HG03469 (cell line): ENCODE data around the gene RTKN.
A peak's percentile ranks its signal among the peaks of the same experiment; 100 is the strongest.

ENCODE experiments used
- ATAC-seq: cut with Tn5 transposase; IDR thresholded peaks from one replicate; pipeline ENCODE4 v1.9.1; 2021; ENCODE audit warnings: mild to moderate bottlenecking, moderate library complexity, moderate number of reproducible peaks; ENCODE audit not compliant: unreplicated experiment

The RTKN gene

DNA sequence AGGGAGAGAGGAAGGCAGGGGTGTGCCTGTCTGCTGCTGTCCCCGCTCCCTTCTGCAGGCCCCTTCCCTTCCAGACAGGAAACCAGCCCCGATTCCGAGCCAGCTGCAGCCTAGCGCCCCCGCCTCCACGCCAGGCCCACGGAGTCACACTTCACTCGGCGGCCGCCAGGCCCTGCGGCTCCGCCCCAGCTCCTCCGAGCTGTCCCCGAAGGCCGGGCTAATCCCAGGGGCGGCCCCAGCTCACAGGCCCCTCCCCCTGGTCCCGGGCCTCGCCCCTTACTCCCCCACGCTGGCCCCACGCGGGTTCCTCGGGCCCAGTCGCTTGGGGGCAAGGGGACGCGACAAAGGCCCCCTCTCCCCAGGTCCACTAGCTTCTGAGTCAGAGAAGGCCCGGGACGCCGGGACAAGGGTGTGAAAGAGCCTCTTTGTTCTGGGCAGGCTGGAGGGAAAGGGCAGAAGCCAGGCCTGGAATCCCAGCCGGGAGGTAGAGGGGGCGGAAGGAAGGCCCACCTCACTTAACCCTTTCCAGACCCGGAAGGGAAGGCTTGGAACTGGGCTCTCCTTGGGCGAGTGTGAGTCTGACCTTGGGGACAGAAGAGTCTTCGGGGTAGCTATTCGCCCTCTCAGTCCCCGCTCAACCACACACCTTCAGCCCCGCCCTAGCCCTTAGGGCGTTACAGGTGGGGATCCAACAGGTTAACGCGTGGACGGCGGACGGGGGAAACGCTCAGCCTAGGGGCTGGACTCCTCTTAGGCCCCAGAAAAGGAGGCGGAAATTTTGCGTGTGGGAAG is 1.2 kb downstream of the RTKN start:
- ATAC-seq = peak; percentile 69

DNA sequence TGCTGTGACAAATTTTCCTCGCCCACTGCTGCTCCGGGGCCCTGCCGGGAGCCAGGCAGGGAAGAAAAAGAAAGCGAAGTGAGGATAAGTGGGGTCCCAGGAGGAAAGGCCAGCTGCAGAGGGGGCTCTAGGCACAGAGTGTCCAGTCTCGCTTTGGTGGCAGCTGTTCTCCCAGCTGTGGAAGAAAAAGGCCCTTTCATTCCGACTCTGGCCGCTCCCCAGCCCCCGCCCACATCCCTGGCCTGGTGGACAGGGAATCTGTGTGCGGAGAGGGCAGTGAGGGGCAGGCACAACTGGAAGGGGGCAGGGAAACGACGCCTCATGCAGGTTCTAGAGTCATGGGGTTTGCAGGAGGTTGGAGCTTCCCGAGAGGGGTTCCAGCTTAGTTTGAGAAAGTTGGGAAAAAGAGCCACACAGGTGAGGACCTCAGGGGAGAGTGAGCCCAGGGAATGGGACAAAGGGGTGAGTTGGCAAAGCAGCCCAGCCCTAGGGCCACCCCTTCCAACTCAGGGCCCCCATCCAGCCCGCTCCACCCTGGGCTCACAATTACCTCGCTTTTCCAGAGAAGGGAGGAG is 1.8 kb downstream of the RTKN start:
- no peak for ATAC-seq

DNA sequence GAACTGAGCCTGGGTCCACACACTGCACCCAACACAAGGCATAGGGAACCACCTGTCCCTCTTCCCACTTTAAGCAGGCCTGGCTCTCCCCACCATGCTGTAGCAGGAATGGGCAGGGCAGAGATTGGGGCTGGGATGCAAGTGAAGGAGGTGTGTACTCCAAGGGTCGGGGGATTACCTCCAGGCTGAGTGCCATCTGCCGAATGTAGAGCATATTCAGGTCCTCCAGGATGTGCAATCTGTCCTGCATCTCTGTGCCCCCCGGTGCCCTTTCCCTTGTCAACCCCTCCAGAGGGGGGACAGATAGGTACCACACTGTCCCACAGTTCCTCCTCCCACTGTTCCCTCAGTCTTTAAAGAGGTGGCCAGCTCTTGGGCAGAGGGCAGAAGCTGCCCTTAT is 2.4 kb downstream of the RTKN start:
- no peak for ATAC-seq

DNA sequence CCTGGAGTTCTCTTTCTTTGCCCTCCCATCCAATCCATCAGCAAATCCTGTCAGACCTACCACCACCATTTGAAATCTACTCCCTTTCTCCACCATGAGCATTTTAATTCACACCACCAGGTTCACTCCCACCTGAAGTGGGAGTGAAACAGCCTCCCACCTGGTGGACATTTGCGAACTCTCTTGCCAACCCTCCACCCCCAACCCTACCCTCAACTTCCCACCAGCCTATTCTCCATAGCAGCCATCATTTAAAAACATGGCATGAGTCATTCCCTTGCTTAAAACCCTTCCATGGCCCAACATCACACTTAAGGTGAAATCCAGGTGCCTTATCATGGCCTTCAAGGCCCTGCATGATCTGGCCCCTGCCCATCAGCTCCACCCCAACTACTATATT is 3.5 kb downstream of the RTKN start:
- ATAC-seq = no peak

DNA sequence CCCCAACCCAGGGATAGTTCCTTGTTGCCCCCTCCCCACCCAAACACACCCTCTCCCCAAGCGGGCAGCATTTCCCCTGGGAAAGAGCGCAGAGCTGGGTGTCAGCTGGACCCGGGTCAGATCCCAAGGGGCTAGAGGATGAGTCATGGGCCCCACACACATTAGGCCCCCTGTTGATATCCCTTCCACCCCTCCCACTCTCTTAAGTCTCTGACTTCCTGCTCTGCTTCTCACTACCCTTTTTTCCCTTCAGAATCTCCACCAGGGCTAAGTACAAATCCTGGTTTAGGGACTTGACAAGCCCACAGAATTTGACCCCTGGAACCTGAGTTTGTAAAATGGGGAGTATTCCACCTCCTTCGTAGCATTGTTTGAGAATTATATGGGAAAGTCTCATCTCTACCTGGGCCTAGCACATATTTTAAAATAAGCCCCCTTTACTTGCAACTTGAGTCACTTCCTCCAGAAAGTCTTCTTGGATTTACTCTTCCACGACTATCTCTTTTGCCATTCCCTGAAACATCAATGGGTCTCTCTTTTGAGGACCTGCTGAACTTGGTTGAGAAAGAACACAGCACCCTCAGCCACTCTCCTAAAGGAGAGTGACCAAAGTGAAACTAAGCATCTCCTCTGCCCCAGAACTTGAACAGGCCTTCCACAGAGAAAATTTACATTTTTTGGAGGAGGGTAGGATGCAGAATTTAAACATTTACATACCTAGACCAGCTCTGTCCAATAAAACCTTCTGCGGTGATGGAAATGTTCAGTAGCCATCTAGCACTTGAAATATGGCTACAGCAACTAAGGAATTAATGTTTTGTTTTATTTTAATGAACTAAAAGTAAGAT is 4.7 kb downstream of the RTKN start:
- ATAC-seq = no peak

DNA sequence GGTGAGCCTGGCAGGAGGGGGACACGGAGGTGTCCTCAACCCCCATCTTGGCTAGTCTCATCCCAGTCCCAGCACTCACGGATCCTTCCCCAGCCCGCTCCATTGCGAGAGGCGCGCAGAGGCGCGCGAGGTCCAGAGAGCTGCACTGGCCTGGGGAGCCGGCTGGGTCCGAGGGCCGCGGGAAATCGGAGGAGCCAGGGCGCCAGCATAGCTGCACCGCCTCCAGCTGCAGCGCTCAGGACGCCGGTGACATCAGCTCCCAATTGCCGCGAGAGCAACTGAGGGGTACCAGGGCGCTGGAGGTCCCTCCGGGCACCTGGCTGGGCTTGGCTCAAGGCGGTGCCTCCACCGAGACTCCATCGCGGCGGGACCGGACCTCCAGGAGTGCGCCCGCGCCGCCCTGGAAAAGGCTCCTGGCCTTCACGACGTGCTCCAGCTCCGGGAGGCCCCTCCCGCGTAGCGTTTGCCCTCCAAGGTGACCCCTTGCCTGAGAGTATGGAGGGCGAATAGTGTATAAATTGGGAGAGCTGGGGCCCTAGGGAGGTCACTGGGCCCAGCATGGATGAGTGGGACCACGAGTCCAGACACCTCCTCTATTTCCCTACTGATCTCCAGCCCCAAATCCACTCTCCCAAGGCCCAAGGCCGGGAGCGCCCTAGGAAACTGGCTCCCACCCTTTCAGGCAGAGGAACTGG is 5.5 kb downstream of the RTKN start:
- no peak for ATAC-seq

DNA sequence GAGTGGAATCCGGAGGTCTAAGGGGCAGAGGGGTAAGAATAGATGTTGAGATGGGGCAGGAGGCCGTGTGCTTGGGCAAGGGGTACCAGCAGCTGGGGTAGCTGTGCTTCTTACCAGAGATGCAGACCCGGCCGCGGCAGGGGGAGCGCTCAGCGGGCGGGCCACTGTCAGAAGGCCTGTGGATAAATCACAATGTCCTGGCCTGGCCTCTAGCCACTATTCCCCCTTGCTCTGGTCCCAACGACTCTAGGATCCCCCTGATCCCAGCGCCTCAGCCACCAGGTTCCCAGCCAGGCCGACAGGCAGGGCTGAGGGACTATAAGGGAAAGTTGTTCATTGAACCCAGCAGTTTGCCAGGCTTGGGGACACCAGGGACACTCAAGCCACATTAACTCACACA is 11.2 kb downstream of the RTKN start:
- no peak for ATAC-seq

DNA sequence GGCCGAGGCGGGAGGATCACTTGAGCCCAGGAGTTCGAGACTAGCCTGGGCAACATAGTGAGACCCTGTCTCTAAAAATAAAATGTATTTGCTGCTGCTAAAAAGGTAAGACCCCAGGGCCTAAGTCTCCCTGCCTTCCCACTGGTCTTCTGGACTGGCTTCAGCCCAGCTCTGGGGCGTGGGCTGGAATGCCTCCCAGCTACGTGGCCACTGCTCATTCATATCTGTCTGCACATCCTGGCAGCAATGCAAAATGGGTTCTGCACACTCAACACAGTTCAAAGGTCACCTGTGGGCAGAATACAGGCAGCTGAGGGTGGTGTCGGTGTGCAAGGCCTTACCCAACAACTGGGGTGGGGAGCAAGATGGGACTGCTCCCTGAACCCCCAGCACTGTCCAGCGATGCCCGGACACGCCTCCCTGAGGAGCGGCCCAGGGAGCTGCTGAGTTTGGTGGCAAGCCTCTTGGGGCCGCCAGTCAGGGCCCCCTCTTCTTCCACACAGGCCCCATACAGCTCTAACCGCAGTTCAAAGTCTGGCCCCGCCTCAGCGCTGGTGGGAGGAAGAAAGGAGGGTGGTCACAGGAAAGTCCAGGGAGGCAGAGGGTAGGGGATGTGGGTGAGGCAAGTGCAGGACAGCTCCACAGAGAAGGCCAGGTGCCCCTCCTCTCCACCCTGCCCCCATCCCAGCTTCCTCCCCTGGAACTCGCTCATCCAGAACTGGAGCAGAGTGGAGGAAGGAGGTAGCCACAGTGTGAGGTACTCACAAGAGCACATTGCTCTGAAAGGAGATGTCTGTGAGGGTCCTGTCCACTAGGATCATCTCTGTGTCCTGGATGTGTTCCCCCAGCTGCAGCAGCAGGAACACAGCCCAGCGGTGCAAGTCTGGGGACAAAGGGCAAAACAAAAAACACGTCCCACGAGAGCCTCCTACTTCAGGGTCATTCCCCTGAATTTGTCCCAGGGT is 12.0 kb downstream of the RTKN start:
- ATAC-seq = no peak

DNA sequence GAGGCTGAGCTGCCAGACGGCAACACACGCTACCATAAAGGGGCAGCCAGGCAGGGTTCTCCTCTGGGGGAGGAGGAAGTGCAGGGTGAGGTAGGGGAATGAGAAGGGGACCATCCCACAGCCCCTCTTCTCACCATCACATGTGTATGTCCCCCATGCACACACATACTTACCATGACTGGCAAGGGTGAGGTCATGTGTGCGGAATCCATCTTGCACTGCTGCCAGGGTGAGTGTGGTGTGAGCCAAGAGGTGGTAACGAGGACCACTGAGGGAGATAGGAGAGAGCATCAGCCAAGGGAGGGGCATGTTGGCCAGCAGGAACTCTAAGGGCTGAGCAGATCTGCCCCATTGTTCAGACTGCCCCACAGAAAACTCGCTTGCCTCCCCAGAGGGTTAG is 13.1 kb downstream of the RTKN start:
- no peak for ATAC-seq

DNA sequence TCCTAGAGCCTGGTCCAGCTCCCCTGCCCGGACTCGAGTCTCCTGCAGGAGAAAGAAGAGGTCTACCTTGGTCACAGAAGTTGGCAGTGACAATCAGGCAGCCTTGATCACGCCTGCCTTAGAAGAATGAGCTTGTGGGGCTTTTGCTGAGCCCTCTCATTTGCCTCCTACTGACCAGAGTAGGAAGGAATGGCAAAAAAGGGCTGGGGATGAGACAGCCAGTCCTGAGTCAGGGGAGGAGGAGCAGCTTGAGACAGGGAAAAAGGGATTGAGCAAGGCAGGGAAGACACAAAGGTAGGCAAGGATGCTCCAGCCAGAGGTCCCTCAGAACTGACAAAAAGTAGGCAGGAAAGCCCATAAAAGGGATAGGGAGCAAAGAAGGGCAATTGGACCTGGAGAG is 14.2 kb downstream of the RTKN start:
- ATAC-seq = no peak

DNA sequence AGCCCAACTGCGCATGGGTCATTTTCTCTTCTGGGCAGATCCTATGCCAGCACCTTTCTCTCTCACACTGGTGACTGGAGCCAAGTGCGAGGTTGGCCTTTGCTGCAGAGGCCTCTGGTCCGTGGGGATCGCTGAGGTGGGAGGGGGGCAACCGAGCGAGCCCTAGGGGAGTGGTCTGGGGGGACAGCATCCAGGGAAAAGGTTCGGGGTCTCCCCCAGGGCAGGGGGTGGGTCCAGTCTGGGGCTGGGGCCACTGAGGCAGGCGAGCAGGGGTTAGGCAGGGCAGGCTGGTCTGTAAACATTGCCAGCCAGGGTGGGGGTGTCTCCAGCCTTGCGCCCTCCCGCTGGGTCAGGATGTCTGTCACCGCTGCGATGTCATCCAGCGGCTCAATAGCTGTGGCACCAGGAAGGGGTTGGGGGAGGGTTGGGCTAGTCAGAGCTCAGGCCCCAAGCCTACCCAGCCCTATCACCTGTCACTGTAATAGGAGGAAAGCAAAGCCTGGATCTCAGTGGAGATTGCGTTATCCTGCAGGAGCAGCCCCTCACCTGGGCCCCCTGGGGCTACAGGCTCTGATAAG is 15.5 kb downstream of the RTKN start:
- no peak for ATAC-seq

DNA sequence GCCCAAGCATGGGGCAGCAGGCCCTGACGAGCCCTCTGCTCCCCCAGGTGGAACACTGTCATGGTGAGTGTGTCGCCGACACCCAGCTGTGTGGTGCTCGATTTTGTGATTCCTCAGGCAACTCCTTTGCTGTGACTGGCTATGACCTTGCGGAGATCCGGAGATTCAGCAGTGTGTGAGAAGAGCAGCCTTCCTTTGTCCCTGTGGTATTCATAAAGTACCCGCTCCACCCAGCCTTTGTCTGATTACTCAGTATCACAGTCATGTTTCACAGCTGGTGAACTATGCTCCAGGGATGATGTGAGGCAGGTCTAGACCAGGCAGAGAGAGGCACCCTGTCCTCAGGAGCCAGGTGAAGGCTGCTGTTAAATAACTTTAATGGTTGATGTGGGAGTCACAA is 16.2 kb downstream of the RTKN start:
- ATAC-seq = no peak

DNA sequence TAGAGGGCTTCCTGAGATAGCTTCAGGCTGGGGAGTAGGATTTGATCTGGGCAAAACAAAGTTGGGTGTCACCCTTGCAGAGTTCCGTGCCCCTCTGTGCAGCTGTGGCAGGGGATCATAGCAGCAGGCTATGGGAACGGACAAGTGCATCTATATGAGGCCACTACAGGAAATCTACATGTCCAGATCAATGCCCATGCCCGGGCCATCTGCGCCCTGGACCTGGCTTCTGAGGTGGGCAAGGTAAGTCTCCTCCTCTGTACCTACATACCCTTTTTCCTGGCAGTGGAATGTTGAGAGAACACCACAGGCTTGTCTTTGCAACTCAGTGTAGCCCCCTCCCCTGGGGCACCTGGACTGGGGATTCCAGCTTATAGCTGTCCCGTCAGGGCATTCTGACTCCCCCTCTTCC is 16.7 kb downstream of the RTKN start:
- no peak for ATAC-seq

DNA sequence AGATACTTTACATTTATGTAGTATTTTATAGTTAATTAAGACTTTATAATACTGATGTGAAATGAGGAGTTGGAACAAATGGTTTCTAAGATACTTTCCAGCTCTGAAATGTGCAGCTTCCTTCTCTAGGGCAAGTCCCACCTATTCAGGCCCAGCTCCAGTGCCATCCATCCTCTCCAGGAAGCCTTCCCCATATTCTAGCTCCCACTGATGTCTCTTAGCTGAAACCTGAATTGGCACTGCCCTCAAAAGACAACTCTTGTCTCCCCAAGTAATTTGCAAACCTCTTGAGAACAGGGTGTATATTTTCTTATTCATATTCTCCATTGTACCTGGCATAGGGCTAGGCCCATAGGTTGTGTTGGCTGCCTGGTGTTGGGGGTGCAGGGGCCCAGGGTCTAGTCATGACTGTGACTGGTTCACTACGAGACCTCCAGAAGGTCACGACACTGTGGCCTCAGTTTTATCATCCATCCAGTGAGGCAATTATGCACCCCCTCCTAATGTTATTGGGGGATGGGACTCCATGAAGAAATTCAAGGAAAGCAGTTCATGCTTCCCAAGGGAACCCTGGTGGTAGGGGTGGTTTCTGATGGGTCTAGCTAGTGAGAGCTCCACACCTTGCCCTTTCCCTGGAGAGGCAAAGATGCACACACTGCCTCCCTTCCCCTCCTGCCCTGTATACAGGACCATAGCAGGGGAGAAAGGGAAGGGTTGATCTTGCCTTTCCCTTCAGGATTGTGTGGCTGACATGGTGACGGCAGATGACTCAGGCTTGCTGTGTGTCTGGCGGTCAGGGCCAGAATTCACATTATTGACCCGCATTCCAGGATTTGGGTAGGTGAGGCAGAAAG is 17.4 kb downstream of the RTKN start:
- ATAC-seq = no peak

DNA sequence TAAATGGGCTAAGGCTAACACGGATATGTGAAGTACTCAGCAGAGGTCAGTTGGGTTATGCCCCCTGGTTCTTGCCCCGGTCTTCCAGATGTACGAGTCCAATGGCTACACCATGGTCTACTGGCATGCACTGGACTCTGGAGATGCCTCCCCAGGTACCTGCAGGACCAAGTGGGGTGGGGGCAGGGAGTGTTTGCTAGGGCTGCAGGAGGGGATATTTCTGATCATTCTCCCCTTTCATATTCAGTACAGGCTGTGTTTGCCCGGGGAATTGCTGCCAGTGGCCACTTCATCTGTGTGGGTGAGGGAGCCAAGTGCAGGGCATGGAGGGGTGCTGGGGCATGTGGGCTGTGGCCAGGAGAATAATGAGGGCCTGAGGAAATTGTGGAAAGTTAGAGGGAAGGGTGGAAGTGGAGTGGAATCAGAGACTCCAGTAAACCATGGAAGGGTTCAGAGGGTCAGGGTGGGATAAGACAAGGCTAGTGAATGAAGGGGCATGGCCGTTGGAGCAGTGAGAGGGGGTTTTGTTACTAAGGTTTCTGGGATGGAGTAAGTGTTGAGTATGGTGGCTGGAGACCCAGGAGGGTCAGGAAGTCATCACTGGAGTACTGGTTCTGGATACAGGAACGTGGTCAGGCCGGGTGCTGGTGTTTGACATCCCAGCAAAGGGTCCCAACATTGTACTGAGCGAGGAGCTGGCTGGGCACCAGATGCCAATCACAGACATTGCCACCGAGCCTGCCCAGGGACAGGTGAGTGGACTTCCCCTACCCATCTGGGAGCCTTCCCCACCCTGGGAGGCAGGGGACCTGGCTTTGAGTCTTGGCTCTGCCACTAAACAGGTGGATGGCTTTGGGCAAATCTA is 18.3 kb downstream of the RTKN start:
- ATAC-seq = no peak

DNA sequence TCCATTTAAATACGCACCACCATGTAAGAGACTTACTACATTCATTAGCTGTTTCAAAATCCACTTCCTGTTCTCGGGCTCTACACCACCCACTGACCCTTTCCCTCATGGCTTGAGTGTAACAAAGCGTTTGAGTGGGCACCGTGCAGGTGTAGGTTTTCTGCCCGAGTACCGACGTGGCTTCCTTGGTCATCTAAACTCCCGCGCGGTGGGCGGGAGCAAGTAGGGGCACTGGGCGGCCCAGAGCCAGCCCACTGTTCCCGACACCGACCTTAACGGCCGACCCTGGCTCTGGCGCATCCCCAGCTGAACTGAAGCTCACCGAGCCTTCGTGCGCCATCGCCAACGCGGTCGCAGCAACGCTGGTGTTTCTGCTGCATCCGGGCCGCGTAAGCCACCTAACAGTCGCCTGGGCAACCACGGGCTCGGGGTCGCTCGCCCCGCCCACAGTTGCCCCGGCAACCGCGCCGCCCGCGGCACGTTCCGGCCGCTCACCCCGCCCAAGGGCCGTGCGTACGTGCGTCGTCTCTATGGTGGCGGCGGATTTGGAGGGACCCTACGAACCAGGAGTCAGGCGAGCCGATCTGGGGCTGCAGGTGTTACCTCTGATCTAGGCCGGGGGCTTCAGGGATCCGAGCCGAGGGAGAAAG is 20.4 kb downstream of the RTKN start, which contains the start of the genes C2orf81 and WDR54:
Gene C2orf81, minus strand, starts transcription at position 399 of the 650 bp plus-strand sequence. Its CDS starts 59 bp downstream, at position 340.
Gene WDR54, plus strand, starts transcription at position 510 of the 650 bp plus-strand sequence. CDS start 424 bp downstream, outside the sequence.
- peak; percentile 82 for ATAC-seq
